ENCODE data around the gene RERE.

The RERE gene

DNA sequence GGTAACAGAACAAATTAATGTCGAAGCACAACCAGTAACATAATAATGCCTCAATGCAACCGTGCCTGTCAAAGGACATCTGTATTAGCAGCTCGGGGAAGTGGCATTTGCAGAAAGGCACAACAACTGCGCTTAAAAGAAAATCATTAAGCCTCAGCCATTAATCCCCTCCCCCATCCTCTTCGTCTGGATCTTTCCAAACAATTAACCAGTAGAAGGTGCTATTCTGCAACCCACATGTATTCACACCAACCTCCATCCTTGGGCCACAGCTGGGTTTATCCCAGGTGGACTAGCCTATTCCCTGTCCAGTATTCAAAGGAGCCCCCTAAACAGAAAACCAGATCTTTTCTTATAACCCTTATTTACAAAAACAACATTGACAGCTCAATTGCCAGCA is 2.6 kb downstream of the RERE start:
- TF ChIP-seq RAD21 (IDR thresholded peaks at IDR 0.05; ENCODE audit: low read depth) = peak; percentile 31; the same call in 1 of the 2 replicates
- TF ChIP-seq, protein P1, sequence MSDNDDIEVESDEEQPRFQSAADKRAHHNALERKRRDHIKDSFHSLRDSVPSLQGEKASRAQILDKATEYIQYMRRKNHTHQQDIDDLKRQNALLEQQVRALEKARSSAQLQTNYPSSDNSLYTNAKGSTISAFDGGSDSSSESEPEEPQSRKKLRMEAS (IDR thresholded peaks at IDR 0.05) = no peak

DNA sequence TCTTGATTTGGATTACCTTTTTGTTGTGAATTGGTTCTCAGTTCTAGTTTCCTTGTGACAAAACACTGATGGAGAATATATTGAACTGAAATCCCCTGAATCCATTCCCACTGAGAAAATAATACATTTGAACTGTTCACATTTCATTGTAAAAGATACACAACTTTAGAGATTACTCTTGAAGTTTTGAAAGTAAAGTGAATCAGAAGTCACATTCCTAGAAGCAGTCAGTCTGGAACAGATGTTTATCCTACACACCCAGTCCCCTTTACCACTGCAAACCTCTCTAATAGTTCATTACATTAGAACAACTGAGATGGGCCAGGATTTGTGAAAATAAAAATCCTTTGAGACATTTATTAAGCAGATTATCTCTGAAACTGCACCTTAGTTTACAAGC is 3.4 kb downstream of the RERE start:
- TF ChIP-seq CEBPB (IDR thresholded peaks at IDR 0.05) = no peak
- TF ChIP-seq FOXM1 (IDR thresholded peaks at IDR 0.05; ENCODE audit: borderline replicate concordance, low read depth) = no peak
- no peak for TF ChIP-seq CREB1 (IDR thresholded peaks at IDR 0.05; ENCODE audit: low read depth)
- no peak for TF ChIP-seq TAF1 (IDR thresholded peaks at IDR 0.05; ENCODE audit: low read depth)
- TF ChIP-seq EP300 (IDR thresholded peaks at IDR 0.05; ENCODE audit: borderline replicate concordance) = no peak
- no peak for TF ChIP-seq RAD21 (IDR thresholded peaks at IDR 0.05; ENCODE audit: low read depth)
- TF ChIP-seq, protein P1 (IDR thresholded peaks at IDR 0.05) = no peak
- TF ChIP-seq NFIC (IDR thresholded peaks at IDR 0.05) = no peak
- TF ChIP-seq EGR1 (IDR thresholded peaks at IDR 0.05) = no peak
- no peak for TF ChIP-seq USF1 (IDR thresholded peaks at IDR 0.05)
- TF ChIP-seq YY1 (IDR thresholded peaks at IDR 0.05; ENCODE audit: low read depth) = no peak
- no peak for TF ChIP-seq TEAD4 (IDR thresholded peaks at IDR 0.05)

- TF ChIP-seq EP300 (IDR thresholded peaks at IDR 0.05; ENCODE audit: borderline replicate concordance) (no peak), YY1 (IDR thresholded peaks at IDR 0.05; ENCODE audit: low read depth) (no peak), TEAD4 (IDR thresholded peaks at IDR 0.05) (no peak), CREB1 (IDR thresholded peaks at IDR 0.05; ENCODE audit: low read depth) (no peak), CEBPB (IDR thresholded peaks at IDR 0.05) (no peak), TCF12 (IDR thresholded peaks at IDR 0.05; ENCODE audit: low read depth) (no peak), NFIC (IDR thresholded peaks at IDR 0.05) (no peak)
- TF ChIP-seq, protein P1 (IDR thresholded peaks at IDR 0.05) = no peak
These were observed 4.2 kb downstream of the RERE start for GRCh38 chr1:8813016-8813763.

DNA sequence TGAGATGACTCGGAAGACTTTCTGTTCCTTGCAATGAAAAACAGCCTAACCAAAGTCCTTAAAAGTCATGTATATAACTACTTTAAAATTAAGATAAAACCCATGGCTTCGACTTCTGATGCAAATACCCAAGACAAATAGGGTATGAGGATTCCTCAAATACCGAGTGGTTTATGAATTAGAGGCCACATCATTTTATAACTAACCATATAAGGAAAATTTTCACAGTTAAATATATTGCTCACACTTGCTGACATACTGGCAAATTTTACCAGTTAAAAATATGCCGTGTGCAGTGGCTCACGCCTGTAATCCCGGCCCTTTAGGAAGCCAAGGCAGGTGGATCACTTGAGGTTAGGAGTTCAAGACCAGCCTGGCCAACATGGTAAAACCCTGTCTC is 5.4 kb downstream of the RERE start:
- TF ChIP-seq CREB1 (IDR thresholded peaks at IDR 0.05; ENCODE audit: low read depth) = no peak
- TF ChIP-seq RAD21 (IDR thresholded peaks at IDR 0.05; ENCODE audit: low read depth) = no peak
- TF ChIP-seq ZBTB7A (IDR thresholded peaks at IDR 0.05; ENCODE audit: low read depth) = no peak
- TF ChIP-seq TAF1 (IDR thresholded peaks at IDR 0.05; ENCODE audit: low read depth) = no peak
- no peak for TF ChIP-seq CEBPB (IDR thresholded peaks at IDR 0.05)
- no peak for TF ChIP-seq EGR1 (IDR thresholded peaks at IDR 0.05)
- TF ChIP-seq TCF12 (IDR thresholded peaks at IDR 0.05; ENCODE audit: low read depth) = no peak

DNA sequence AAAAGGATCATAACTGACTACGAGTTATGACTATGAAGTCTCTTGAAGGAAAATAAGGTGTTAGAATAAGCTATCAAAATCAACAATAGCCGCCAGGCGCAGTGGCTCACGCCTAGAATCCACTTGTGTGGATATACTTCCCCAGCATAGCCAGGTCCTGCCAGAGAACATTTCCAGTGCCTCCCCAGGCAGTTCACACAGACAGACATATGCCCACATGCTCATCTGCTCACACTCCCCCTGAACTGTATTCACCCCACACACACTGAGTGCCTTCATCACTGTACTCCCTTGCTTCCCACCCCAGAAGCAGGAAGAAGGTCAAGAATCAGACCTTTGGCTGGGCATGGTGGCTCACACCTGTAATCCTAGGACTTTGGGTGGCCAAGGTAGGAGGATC is 6.5 kb downstream of the RERE start:
- TF ChIP-seq NFIC (IDR thresholded peaks at IDR 0.05) (no peak), ZBTB7A (IDR thresholded peaks at IDR 0.05; ENCODE audit: low read depth) (no peak), REST (IDR thresholded peaks at IDR 0.05; ENCODE audit: low read depth) (no peak), TEAD4 (IDR thresholded peaks at IDR 0.05) (no peak), EGR1 (IDR thresholded peaks at IDR 0.05) (no peak)

DNA sequence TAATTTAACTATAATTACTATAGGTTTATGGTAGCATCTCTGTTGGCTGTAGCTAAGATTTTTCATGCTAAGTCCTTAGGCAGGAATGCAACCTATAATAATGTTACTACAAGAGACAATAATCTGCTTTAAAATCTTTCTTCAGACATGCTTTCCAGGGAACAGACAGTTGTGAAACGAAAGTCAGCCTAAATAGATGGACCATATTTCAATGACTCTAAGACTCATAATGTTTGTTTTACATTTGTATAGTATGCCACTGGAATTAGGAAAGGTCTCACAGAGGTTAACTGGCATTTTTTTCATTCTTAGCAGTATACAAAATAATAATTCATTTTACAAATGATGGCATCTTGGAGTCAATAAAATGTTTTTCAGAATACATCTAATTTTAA is 8.1 kb downstream of the RERE start:
- TF ChIP-seq CREB1 (IDR thresholded peaks at IDR 0.05; ENCODE audit: low read depth) (no peak), EP300 (IDR thresholded peaks at IDR 0.05; ENCODE audit: borderline replicate concordance) (no peak), REST (IDR thresholded peaks at IDR 0.05; ENCODE audit: low read depth) (no peak)

- TF ChIP-seq TEAD4 (IDR thresholded peaks at IDR 0.05) = no peak
- TF ChIP-seq CEBPB (IDR thresholded peaks at IDR 0.05) = no peak
- TF ChIP-seq FOXM1 (IDR thresholded peaks at IDR 0.05; ENCODE audit: borderline replicate concordance, low read depth) = no peak
- TF ChIP-seq TCF12 (IDR thresholded peaks at IDR 0.05; ENCODE audit: low read depth) = no peak
- no peak for TF ChIP-seq EP300 (IDR thresholded peaks at IDR 0.05; ENCODE audit: borderline replicate concordance)
- no peak for TF ChIP-seq TAF1 (IDR thresholded peaks at IDR 0.05; ENCODE audit: low read depth)
- no peak for TF ChIP-seq EGR1 (IDR thresholded peaks at IDR 0.05)
- TF ChIP-seq YY1 (IDR thresholded peaks at IDR 0.05; ENCODE audit: low read depth) = no peak
- TF ChIP-seq RAD21 (IDR thresholded peaks at IDR 0.05; ENCODE audit: low read depth) = no peak
- TF ChIP-seq, protein P1 (IDR thresholded peaks at IDR 0.05) = no peak
- TF ChIP-seq USF1 (IDR thresholded peaks at IDR 0.05) = no peak
These were observed 10.4 kb downstream of the RERE start for GRCh38 chr1:8807004-8807403.

Data from Ishikawa (cell line).